Endothelial cell (in vitro differentiated cells): ENCODE data around the gene ROBO2. TPM values are rescaled to one million over a fixed set of nuclear protein-coding genes. Genes with fewer than 3 reads are reported as not detected.

Source experiments
- DNase-seq: peaks from one replicate; pipeline ENCODE4 v3.0.0; 2021; ENCODE audit warnings: low spot score
- H3K27ac Mint-ChIP-seq: one replicate; pipeline ENCODE4 v1.8.0; 2021; ENCODE audit warnings: mixed read lengths, inconsistent platforms; ENCODE audit not compliant: unreplicated experiment
- H3K27me3 Mint-ChIP-seq: one replicate; pipeline ENCODE4 v1.8.0; 2021; ENCODE audit warnings: mild to moderate bottlenecking, moderate library complexity, mixed read lengths, inconsistent platforms; ENCODE audit not compliant: unreplicated experiment
- H3K36me3 Mint-ChIP-seq: one replicate; pipeline ENCODE4 v1.8.0; 2021; ENCODE audit warnings: mild to moderate bottlenecking, low read depth, mixed read lengths, inconsistent platforms; ENCODE audit not compliant: unreplicated experiment
- H3K4me1 Mint-ChIP-seq: one replicate; pipeline ENCODE4 v1.8.0; 2021; ENCODE audit warnings: mild to moderate bottlenecking, mixed read lengths, inconsistent platforms; ENCODE audit not compliant: unreplicated experiment
- H3K4me3 Mint-ChIP-seq: one replicate; pipeline ENCODE4 v1.8.0; 2021; ENCODE audit warnings: mild to moderate bottlenecking, mixed read lengths, inconsistent platforms; ENCODE audit not compliant: unreplicated experiment
- H3K9me3 Mint-ChIP-seq: one replicate; pipeline ENCODE4 v1.8.0; 2021; ENCODE audit warnings: mixed read lengths, inconsistent platforms; ENCODE audit not compliant: unreplicated experiment
- total RNA-seq: library from RNA; stranded (reverse); fragmentation: NEBNext Ultra II Directional; extraction: Animal tissue kit (Norgen Biotek cat#: 25700); gene quantifications from one replicate; pipeline ENCODE4 v1.2.1, GENCODE V29; 2021; ENCODE audit not compliant: unreplicated experiment
- TF ChIP-seq, protein P1 (sequence below): fragments of 200-600 bp; sonication (generic); IDR thresholded peaks from one replicate; pipeline ENCODE4 v1.5.0; 2021; ENCODE audit warnings: antibody characterized with exemption; ENCODE audit not compliant: unreplicated experiment

The ROBO2 gene
- total RNA-seq, 1 donor from 2014 or later = 2.5 TPM

GRCh38 chr3:77506384-77506783 is 466.5 kb downstream of the ROBO2 start:
- no peak overlapping the region for H3K27ac Mint-ChIP-seq
- TF ChIP-seq, protein P1, sequence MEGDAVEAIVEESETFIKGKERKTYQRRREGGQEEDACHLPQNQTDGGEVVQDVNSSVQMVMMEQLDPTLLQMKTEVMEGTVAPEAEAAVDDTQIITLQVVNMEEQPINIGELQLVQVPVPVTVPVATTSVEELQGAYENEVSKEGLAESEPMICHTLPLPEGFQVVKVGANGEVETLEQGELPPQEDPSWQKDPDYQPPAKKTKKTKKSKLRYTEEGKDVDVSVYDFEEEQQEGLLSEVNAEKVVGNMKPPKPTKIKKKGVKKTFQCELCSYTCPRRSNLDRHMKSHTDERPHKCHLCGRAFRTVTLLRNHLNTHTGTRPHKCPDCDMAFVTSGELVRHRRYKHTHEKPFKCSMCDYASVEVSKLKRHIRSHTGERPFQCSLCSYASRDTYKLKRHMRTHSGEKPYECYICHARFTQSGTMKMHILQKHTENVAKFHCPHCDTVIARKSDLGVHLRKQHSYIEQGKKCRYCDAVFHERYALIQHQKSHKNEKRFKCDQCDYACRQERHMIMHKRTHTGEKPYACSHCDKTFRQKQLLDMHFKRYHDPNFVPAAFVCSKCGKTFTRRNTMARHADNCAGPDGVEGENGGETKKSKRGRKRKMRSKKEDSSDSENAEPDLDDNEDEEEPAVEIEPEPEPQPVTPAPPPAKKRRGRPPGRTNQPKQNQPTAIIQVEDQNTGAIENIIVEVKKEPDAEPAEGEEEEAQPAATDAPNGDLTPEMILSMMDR = no peak

GRCh38 chr3:77513542-77513941 is 473.6 kb downstream of the ROBO2 start:
- Mint-ChIP-seq H3K36me3 (no peaks in the 10 kb centered on the region), H3K9me3 (no peaks in the 10 kb centered on the region), H3K4me1 (peaks cover 3% of the 10 kb centered on the region), H3K4me3 (no peak overlapping the region), H3K27me3 (no peaks in the 10 kb centered on the region), H3K27ac (no peak overlapping the region)
- TF ChIP-seq, protein P1 = no peak
- no peak for DNase-seq

More at GRCh38 chr3:77506384-77506783, 466.5 kb downstream of the ROBO2 start:
- Mint-ChIP-seq H3K27me3 (no peaks in the 10 kb centered on the region), H3K36me3 (no peaks in the 10 kb centered on the region), H3K4me3 (no peak overlapping the region), H3K4me1 (peaks cover 3% of the 10 kb centered on the region), H3K9me3 (no peaks in the 10 kb centered on the region)
- DNase-seq = no peak

GRCh38 chr3:77514766-77515165 is 474.9 kb downstream of the ROBO2 start:
- no peaks in the 10 kb centered on the region for H3K27me3 Mint-ChIP-seq
- H3K4me1 Mint-ChIP-seq = no peaks in the 10 kb centered on the region
- H3K27ac Mint-ChIP-seq = no peak overlapping the region
- no peaks in the 10 kb centered on the region for H3K9me3 Mint-ChIP-seq
- H3K4me3 Mint-ChIP-seq = no peak overlapping the region
- TF ChIP-seq, protein P1 = no peak
- no peaks in the 10 kb centered on the region for H3K36me3 Mint-ChIP-seq
- no peak for DNase-seq

GRCh38 chr3:77524463-77524862 is 484.6 kb downstream of the ROBO2 start:
- no peak overlapping the region for H3K4me3 Mint-ChIP-seq
- TF ChIP-seq, protein P1 = no peak
- no peak for DNase-seq
- no peak overlapping the region for H3K27ac Mint-ChIP-seq
- no peaks in the 10 kb centered on the region for H3K27me3 Mint-ChIP-seq
- no peaks in the 10 kb centered on the region for H3K9me3 Mint-ChIP-seq
- H3K4me1 Mint-ChIP-seq = no peaks in the 10 kb centered on the region
- no peaks in the 10 kb centered on the region for H3K36me3 Mint-ChIP-seq

DNA sequence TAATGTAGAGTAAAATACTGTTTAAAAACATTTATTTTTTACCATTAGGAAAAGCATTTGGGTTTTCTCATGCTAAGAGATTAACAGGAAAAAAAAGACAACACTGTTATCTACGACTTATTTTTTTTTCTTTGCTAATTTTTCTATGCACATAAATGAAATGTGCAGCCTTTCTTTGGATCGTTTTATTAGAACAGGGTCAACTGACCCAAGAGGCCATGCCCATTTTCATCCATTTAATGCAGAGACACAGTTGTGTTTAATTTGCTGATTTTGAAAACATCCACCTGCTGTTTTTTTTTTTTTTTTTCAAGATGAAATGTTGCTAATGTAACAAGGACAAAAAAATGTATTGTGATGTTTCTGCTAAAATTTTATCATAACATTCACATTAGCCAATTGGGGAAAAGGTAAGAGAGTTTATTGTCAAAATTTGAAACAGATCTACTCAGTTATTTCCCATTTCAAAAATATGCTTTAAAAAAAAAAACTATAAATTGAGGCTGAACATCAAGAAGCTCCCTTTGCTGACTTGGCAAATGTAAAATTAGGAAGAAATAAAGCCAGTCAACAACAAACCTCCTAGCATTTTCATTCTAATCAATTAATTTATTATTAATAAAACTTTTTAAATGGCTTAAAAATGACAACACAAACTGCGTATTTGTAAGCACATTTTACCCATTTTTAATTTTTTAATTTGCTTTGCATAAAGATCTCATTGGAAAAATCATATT is 485.2 kb downstream of the ROBO2 start:
- Mint-ChIP-seq H3K36me3 (no peaks in the 10 kb centered on the region), H3K4me1 (no peaks in the 10 kb centered on the region), H3K4me3 (no peak overlapping the region), H3K27ac (no peak overlapping the region), H3K9me3 (no peaks in the 10 kb centered on the region), H3K27me3 (no peaks in the 10 kb centered on the region)
- no peak for DNase-seq
- TF ChIP-seq, protein P1 = no peak
